ENCODE data around the gene CERS1.
"Not testable (repeated sequence)": the region's sequence is repeated elsewhere in the genome, so short reads cannot be mapped to it uniquely, and the experiment has no call there.

The CERS1 gene

DNA sequence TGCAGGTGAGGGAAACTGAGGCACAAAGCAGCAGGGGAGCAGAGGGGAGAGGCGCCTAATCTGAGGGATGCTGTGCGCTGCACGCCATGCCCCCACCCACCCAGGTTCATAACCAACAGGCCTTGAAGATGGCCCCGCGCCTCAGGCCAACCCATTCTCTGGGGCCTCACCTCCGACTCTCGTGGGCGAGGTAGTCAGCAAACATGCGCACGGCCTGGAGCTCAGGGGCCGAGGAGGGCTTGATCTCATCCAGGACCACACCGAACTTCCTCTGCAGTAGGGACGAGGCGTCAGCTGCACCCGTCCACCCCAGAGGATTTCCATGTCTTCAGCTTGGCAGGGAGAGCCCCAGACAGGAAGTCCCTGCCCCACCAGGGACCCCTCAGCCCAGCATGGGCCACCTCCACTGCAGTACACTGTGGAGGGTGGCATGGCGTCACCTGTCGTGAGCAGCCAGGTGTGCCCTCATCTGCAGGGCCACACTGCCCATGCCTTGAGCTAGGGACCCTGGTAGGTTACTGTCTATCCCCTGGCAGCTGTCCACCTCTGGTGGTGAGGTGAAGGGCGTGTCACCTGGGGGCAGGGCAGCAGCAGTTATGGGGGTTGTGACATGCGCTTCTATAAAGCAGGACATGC lies 15.0 kb upstream of the CERS1 start:
- Histone ChIP-seq H2AFZ (ENCODE audit: low read depth, low read length) (no peak overlapping the region), H3K4me1 (ENCODE audit: insufficient read depth, low read length) (no peaks in the 10 kb centered on the region), H3K36me3 (ENCODE audit: insufficient read depth, low read length) (peaks cover 64% of the 10 kb centered on the region), H3K9me3 (ENCODE audit: low read length) (no peaks in the 10 kb centered on the region), H3K27me3 (ENCODE audit: insufficient read depth, low read length) (no peaks in the 10 kb centered on the region), H3K4me3 (ENCODE audit: low read length) (no peak overlapping the region)

DNA sequence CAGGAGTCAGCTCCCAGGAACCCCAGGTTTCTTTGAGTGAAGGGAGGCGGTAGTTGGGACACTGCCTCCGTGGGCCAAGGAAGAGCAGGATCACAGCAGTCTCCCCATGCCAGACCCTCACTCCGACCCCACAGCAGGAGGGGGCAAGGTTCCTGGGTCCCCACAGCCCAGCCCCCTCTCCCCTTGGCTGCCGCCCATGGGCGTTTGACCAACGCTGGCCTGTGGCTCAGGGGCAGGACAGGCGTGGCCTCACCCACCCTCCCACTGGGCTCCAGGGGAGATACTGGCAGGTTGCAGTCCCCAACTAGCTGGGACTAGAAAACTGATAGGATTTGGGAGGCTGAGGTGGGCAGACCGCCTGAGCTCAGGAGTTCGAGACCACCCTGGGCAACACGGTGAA lies 14.1 kb upstream of the CERS1 start:
- H3K4me1 ChIP-seq (ENCODE audit: insufficient read depth, low read length) = no peaks in the 10 kb centered on the region
- H2AFZ ChIP-seq (ENCODE audit: low read depth, low read length) = no peak overlapping the region
- peaks cover 64% of the 10 kb centered on the region for H3K36me3 ChIP-seq (ENCODE audit: insufficient read depth, low read length)
- no peak overlapping the region for H3K4me3 ChIP-seq (ENCODE audit: low read length)
- no peaks in the 10 kb centered on the region for H3K9me3 ChIP-seq (ENCODE audit: low read length)
- no peaks in the 10 kb centered on the region for H3K27me3 ChIP-seq (ENCODE audit: insufficient read depth, low read length)

DNA sequence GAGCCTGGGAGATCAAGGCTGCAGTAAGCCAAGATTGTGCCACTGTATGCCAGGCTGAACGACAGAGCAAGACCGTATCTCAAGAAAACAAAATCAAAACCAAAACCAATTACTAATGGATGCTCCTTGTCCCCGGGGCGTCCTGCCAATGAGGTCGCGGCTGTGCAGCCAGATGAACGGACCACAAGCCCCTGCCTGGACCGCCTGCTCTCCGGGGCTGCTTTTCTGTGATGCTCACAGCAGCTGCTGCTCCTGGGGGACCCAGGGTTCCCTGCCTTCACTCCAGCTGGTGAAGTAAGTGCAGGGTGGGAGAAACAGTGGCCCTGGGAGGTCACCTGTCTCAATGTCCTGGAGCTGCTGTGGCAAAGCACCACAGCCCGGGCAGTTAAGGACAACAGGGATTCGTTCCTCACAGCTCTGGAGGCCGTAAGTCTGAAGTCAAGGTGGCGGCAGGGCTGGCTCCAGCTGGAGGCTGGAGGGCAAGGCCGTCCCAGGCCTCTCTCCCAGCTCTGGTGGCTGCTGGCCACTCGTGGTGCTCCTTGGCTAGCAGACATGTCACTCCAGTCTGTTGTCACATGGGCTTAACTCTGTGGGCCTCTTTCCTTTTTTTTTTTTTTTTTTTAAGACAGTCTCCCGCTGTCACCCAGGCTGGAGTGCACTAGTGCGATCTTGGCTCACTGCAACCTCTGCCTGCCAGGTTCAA lies 13.1 kb upstream of the CERS1 start:
- H3K27me3 ChIP-seq (ENCODE audit: insufficient read depth, low read length) = no peaks in the 10 kb centered on the region
- H3K4me3 ChIP-seq (ENCODE audit: low read length) = no peak overlapping the region
- no peak overlapping the region for H2AFZ ChIP-seq (ENCODE audit: low read depth, low read length)
- H3K9me3 ChIP-seq (ENCODE audit: low read length) = no peaks in the 10 kb centered on the region
- H3K36me3 ChIP-seq (ENCODE audit: insufficient read depth, low read length) = peaks cover 71% of the 10 kb centered on the region
- H3K4me1 ChIP-seq (ENCODE audit: insufficient read depth, low read length) = no peaks in the 10 kb centered on the region

DNA sequence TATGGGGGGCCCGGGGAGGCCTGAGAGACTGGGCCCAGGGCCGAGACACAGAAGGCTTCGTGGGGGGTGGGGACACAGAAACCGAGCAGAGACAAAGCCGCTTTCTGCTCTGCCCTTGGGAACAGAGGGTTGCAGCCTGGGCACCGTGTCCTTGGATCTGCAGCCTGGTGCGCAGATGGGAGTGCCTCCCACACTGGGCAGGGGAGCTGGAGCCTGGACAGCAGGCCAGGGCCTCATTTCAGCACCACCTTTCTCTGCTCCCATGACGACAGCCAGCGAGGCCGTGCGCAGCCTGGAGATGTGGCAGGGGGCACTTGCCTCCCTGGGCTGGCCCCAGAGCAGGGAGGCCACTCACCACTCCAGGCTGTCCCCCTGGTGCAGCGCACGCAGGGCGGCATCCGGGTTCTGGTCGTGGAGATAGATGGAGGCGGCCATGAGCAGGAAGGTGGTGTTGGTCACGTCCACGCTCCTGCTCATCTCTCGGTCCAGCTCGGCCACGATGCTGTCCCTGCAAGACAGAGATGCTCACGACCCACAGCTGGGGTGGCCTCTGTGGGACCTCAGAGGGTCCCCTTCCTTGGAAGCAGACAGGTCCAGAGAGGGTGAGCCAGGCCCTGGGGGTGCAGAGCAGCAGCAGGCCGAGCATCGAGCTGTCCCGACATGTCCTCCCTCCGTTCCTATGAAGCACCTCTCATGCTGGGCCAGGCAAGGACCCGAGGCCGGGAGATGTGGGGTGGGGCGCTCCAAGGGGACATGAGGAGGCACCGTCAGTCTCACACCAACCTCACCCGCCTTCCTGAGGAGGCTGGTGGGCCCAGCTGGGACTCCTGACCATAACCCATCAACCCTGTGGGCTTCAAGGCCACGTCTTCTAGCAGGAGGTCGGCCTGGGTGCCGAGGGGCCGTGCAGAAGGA lies 10.9 kb upstream of the CERS1 start:
- no peak overlapping the region for H2AFZ ChIP-seq (ENCODE audit: low read depth, low read length)
- no peak overlapping the region for H3K4me3 ChIP-seq (ENCODE audit: low read length)
- H3K27me3 ChIP-seq (ENCODE audit: insufficient read depth, low read length) = no peaks in the 10 kb centered on the region
- no peaks in the 10 kb centered on the region for H3K9me3 ChIP-seq (ENCODE audit: low read length)
- peaks cover 68% of the 10 kb centered on the region for H3K36me3 ChIP-seq (ENCODE audit: insufficient read depth, low read length)
- H3K4me1 ChIP-seq (ENCODE audit: insufficient read depth, low read length) = no peaks in the 10 kb centered on the region

DNA sequence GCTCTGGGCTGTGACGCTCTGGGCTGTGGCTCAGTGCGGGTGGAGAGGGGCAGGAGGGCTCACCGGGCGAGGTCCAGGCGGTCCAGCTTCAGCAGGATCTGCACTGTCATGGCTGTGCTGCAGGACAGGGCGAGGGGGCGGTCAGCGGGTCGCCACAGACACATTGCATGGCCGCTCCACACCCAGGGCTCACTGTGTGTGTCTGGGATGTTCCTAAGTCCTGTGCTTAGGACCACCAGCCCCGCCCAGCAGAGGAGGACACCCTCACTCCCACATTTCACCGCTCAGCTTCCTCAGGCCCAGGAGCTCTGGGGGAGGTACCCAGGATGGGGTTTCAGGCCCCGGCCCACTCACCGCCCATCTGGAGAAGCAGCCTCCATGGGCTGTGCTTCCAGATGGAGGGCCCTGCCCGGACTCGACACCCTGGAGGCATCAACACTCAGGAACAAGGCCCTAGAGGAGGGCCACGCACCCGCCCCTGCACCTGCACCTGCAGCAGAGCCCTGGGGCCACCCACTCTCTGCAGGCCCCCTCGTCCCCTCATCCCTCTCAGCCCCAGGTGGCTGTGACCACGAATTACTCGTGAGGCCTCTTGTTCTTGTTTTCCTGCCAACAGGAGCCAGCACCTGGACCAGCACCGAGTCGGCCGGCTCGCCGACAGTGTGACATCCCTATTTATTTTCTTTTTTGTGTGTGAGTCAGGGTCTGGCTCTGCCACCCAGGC lies 9.7 kb upstream of the CERS1 start:
- H3K4me1 ChIP-seq (ENCODE audit: insufficient read depth, low read length) = no peaks in the 10 kb centered on the region
- H3K36me3 ChIP-seq (ENCODE audit: insufficient read depth, low read length) = peaks cover 66% of the 10 kb centered on the region
- H3K27me3 ChIP-seq (ENCODE audit: insufficient read depth, low read length) = no peaks in the 10 kb centered on the region
- H3K4me3 ChIP-seq (ENCODE audit: low read length) = no peak overlapping the region
- H2AFZ ChIP-seq (ENCODE audit: low read depth, low read length) = no peak overlapping the region
- H3K9me3 ChIP-seq (ENCODE audit: low read length) = no peaks in the 10 kb centered on the region

DNA sequence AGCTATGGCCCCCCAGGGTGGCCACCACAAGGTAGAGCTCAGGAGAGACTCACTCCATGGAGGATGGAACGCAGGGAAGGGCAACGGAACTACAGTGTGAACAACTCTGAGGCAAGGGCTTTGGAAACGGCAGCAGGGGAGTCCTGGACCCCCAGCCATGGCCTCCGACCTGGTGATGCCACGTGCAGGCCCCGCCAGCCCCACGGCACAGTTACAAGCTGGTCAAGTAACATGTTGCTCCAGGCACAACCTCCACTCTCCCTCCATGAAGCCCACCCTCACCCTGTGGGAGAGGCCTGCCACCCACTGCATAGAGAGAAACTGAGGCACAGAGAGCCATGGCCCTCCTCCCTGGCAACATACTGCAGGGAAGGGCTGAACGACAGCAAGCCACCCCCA lies 9.1 kb upstream of the CERS1 start:
- H3K27me3 ChIP-seq (ENCODE audit: insufficient read depth, low read length) = no peaks in the 10 kb centered on the region
- no peak overlapping the region for H2AFZ ChIP-seq (ENCODE audit: low read depth, low read length)
- no peak overlapping the region for H3K4me3 ChIP-seq (ENCODE audit: low read length)
- H3K4me1 ChIP-seq (ENCODE audit: insufficient read depth, low read length) = no peaks in the 10 kb centered on the region
- no peaks in the 10 kb centered on the region for H3K9me3 ChIP-seq (ENCODE audit: low read length)
- H3K36me3 ChIP-seq (ENCODE audit: insufficient read depth, low read length) = peaks cover 70% of the 10 kb centered on the region

DNA sequence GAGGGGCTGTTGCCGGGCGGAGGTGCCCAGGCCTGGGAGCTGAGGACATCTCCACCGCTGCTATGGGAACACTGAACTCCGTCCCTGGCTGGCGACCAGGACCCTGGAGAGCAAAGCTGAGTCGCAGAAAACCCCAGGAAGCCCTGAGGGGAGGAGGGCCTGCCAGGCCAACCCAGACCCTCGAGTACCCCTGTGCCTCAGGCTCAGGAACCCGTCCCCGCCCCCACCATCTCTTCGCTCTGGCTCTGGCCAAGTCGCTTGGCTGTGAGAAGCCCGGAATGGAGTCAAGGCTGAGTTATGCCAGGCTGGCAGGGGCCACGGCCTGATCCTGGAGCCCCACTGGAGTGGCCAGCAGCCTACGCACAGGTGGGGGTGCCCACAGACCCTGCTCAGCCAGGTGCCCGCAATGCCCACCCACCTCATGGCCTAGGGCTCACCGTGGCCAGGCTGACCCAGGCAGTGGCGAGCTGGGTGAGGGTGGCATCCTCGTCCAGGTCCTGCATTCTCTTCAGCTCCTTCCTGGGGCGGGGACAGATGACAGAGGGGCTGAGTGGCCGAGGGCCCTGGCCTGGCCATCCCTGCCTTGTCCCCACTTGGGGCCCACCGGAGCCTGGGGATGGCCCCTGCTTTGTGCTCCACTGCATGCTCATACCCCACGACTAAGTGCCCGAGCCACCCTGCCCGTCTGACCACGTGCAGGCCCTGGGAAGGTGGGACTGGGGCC lies 8.5 kb upstream of the CERS1 start:
- Histone ChIP-seq H3K4me1 (ENCODE audit: insufficient read depth, low read length) (no peaks in the 10 kb centered on the region), H3K9me3 (ENCODE audit: low read length) (no peaks in the 10 kb centered on the region), H2AFZ (ENCODE audit: low read depth, low read length) (no peak overlapping the region), H3K4me3 (ENCODE audit: low read length) (no peak overlapping the region), H3K36me3 (ENCODE audit: insufficient read depth, low read length) (peaks cover 72% of the 10 kb centered on the region), H3K27me3 (ENCODE audit: insufficient read depth, low read length) (no peaks in the 10 kb centered on the region)

DNA sequence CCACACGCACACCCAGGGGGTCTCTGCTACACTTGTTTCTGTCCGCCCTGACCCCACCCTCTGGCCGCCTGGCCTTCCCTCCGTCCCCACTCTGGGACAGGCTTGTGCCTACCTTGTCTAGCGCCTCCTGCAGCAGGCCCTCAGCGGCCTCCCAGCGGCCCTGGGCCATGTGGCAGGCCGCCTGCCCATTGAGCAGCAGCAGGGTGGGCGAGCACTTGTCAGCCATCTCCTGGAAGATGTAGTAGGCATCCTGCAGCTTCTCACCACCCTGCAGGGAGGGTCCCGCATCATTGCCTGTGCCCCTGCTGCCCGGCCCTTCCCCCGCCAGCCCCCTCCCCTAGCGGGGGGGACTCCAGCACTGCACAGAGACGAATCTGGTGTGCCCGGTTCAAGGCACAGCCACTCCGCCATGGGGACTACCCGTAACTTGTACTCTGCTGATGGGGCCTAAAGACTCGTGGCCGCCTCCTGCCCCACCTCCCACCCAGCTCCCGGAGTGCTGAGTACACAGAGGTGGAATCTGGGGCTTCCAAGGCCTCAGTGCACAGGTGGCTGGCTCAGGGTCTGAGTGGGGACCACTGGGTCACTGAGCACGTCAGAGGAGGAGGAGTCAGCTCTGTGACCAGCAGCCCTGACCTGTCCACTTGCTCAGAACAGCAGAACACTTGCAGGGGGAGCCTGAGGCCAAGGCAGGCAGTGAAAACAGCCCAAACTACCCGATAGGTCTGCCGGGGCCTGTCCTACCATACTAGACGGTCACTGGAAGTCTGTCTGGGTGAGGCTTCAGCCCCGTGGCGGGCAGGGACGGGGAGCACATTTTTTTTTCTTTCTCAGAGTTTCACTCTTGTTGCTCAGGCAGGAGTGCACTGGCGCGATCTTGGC lies 7.4 kb upstream of the CERS1 start:
- H3K4me1 ChIP-seq (ENCODE audit: insufficient read depth, low read length) = no peaks in the 10 kb centered on the region
- H2AFZ ChIP-seq (ENCODE audit: low read depth, low read length) = no peak overlapping the region
- peaks cover 70% of the 10 kb centered on the region for H3K36me3 ChIP-seq (ENCODE audit: insufficient read depth, low read length)
- no peak overlapping the region for H3K4me3 ChIP-seq (ENCODE audit: low read length)
- no peaks in the 10 kb centered on the region for H3K27me3 ChIP-seq (ENCODE audit: insufficient read depth, low read length)
- H3K9me3 ChIP-seq (ENCODE audit: low read length) = no peaks in the 10 kb centered on the region

DNA sequence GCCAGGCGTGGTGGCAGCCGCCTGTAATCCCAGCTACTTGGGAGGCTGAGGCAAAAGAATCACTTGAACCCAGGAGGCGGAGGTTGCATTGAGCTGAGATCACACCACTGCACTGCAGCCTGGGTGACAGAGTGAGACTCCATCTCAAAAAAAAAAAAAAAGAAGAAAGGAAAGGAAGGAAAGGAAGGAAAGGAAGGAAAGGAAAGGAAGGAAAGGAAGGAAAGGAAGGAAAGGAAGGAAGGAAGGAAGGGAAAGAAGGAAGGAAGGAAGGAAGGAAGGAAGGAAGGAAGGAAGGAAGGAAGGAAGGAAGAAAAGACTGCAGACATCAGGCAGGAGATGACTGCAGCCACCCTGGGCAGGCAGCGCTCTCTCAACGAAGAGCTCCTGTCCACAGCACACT lies 6.6 kb upstream of the CERS1 start:
- H3K36me3 ChIP-seq (ENCODE audit: insufficient read depth, low read length) = peaks cover 63% of the 10 kb centered on the region
- H3K27me3 ChIP-seq (ENCODE audit: insufficient read depth, low read length); H2AFZ ChIP-seq (ENCODE audit: low read depth, low read length); H3K4me3 ChIP-seq (ENCODE audit: low read length); H3K4me1 ChIP-seq (ENCODE audit: insufficient read depth, low read length); H3K9me3 ChIP-seq (ENCODE audit: low read length): not testable (repeated sequence)

DNA sequence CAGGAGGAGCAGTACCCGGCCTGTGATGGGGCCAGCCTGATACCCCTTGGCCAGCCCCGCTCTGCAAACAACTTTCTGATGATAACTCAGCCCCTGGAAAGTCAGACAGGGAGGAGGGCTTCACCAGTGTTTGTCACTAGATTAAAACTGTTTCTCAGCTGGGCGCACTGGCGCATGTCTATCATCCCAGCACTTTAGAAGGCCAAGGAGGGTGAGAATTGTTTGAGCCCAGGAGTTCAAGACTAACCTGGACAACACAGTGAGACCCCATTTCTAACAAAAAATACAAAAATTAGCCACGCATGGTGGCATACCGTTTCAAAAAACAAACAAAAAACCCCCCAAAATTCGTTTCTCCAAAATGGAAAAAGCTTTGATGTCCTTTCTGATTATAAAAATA lies 5.5 kb upstream of the CERS1 start:
- Histone ChIP-seq H3K4me1 (ENCODE audit: insufficient read depth, low read length) (no peaks in the 10 kb centered on the region), H3K36me3 (ENCODE audit: insufficient read depth, low read length) (peaks cover 53% of the 10 kb centered on the region), H3K4me3 (ENCODE audit: low read length) (no peak overlapping the region), H3K9me3 (ENCODE audit: low read length) (no peaks in the 10 kb centered on the region), H2AFZ (ENCODE audit: low read depth, low read length) (no peak overlapping the region), H3K27me3 (ENCODE audit: insufficient read depth, low read length) (no peaks in the 10 kb centered on the region)

DNA sequence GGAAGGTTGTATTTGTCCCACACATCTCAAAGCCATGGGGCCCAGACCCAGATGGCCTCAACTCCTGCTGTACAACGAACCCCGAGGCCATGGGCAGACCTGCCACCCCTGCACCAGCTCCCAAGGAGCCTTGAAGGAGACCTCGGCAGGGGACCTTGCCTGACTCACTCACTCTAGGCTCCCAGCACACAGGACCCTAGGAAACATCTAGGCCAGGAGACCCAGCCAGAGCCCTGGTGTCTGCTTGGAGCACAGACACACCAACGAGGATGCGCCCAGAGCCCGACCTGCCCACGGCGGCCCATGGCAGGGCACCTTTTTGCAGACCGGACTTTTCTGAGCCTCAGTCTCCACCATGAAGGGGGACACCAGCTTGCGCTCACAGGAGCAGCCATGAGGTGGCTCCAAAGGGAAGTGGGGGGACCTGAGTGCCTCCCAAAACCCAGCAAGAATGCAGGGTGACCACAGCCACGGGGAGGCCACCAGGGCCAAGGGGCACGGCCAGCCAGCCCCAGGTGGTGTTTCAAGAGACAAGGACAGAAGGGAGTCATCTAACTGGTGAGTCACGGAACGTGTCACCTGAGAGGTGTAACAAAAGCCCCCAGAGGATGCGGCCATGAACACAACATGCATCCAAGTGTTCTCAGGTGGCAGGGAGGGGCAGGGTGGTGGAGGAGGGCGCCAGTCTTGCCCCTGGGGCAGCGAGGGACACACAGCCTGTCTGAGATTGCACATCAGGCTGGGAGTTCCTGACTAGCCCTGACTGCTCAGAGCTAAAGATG lies 4.9 kb upstream of the CERS1 start:
- Histone ChIP-seq H3K36me3 (ENCODE audit: insufficient read depth, low read length) (peaks cover 49% of the 10 kb centered on the region), H2AFZ (ENCODE audit: low read depth, low read length) (no peak overlapping the region), H3K4me1 (ENCODE audit: insufficient read depth, low read length) (no peaks in the 10 kb centered on the region), H3K4me3 (ENCODE audit: low read length) (no peak overlapping the region), H3K27me3 (ENCODE audit: insufficient read depth, low read length) (no peaks in the 10 kb centered on the region), H3K9me3 (ENCODE audit: low read length) (no peaks in the 10 kb centered on the region)
